HepG2 (cell line): ENCODE data around the gene LIPC. TPM values are rescaled to one million over a fixed set of nuclear protein-coding genes. Genes with fewer than 3 reads are reported as not detected.

Source experiments
- ATAC-seq: fragments of 200-7000 bp; cut with Tn5 transposase; 3 replicates; pipeline ENCODE4 v1.9.1; 2020; ENCODE audit warnings: mild to moderate bottlenecking, moderate library complexity
- BruUV-seq: library from RNA; stranded (reverse); fragments of 400-500 nt; replicated peaks from 2 replicates; lab custom pipeline; 2021; lab: Mats Ljungman, UMichigan
- CTCF ChIA-PET: fragments of 300-600 bp; formaldehyde crosslinking; extraction: SDS; loops from one replicate; lab custom pipeline; 2021; ENCODE audit warnings: low total read pairs, inconsistent platforms, low intra/inter-chr PET ratio; lab: Yijun Ruan, JAX
- POLR2A ChIA-PET: fragments of 350-600 bp; sonication (Branson Sonifier 250); formaldehyde crosslinking; loops from one replicate; lab custom pipeline; 2020; ENCODE audit warnings: antibody characterized with exemption, inconsistent platforms; lab: Yijun Ruan, JAX
- DNase-seq: peaks from one replicate; pipeline ENCODE4 v3.0.0-alpha.2; 2015; ENCODE audit warnings: low spot score
- FAIRE-seq: peaks from 3 replicates; lab custom pipeline; 2011; peaks lifted over from hg19 to GRCh38; lab: Jason Lieb, UNC
- H2AFZ ChIP-seq: one replicate; pipeline ENCODE4 v1.6.1; 2011; ENCODE audit warnings: low read length, inconsistent platforms
- H3K27ac ChIP-seq: fragments of 300-600 bp; 3 replicates; pipeline ENCODE4 v1.8.0; 2011; ENCODE audit warnings: mixed run types, mild to moderate bottlenecking, mixed read lengths, low read length, inconsistent platforms; ENCODE audit not compliant: insufficient read depth; ENCODE audit errors: extremely low read length
- H3K27me3 ChIP-seq, 2 experiments: fragments of 200-600 bp in 1 of 2; 2 replicates in 1 of 2; 3 replicates in 1 of 2; pipeline versions ENCODE4 v1.6.0 to v1.8.0; 2011; ENCODE audit warnings: low read length in 2 of 2, mild to moderate bottlenecking in 2 of 2, moderate library complexity in 2 of 2, inconsistent platforms in 1 of 2; ENCODE audit not compliant: insufficient read depth in 2 of 2, control insufficient read depth in 1 of 2
- H3K36me3 ChIP-seq, 2 experiments: fragments of 200-600 bp in 1 of 2; replicated peaks in 1 of 2; 2 replicates in 1 of 2; 3 replicates in 1 of 2; pipeline versions ENCODE4 v1.5.1 to v1.8.0; 2011; ENCODE audit warnings: low read length in 2 of 2, inconsistent platforms in 1 of 2; ENCODE audit not compliant: insufficient read depth in 2 of 2, control insufficient read depth in 1 of 2
- H3K4me1 ChIP-seq: 2 replicates; pipeline ENCODE4 v1.5.1; 2012; ENCODE audit warnings: low read length, inconsistent platforms; ENCODE audit not compliant: insufficient read depth
- H3K4me2 ChIP-seq: 2 replicates; pipeline ENCODE4 v1.6.0; 2011; ENCODE audit warnings: low read depth, low read length, inconsistent platforms
- H3K4me3 ChIP-seq, 3 experiments: fragments of 200-600 bp in 1 of 3; sonication (generic), shearing (Covaris generic) in 1 of 3; replicated peaks in 1 of 3; 2 replicates each; pipeline ENCODE4 v1.5.1; 2011 to 2016; ENCODE audit warnings: low read length in 3 of 3, inconsistent platforms in 2 of 3, low read depth in 2 of 3, mild to moderate bottlenecking in 2 of 3, control low read depth in 1 of 3, mixed read lengths in 1 of 3; ENCODE audit not compliant: insufficient read depth in 1 of 3
- H3K79me2 ChIP-seq: one replicate; pipeline ENCODE4 v1.6.1; 2011; ENCODE audit warnings: low read length, inconsistent platforms; ENCODE audit not compliant: insufficient read depth
- H3K9ac ChIP-seq: 2 replicates; pipeline ENCODE4 v1.6.0; 2011; ENCODE audit warnings: mild to moderate bottlenecking, low read depth, low read length, inconsistent platforms; ENCODE audit not compliant: insufficient read depth
- H3K9me3 ChIP-seq: 2 replicates; pipeline ENCODE4 v1.5.1; 2012; ENCODE audit warnings: mild to moderate bottlenecking, low read length
- H4K20me1 ChIP-seq: 2 replicates; pipeline ENCODE4 v1.6.0; 2011; ENCODE audit warnings: inconsistent platforms, mild to moderate bottlenecking, low read length, moderate library complexity; ENCODE audit not compliant: insufficient read depth
- ATF1 ChIP-seq: IDR thresholded peaks from 2 replicates; pipeline ENCODE4 v1.6.1; 2016; ENCODE audit warnings: mild to moderate bottlenecking, control low read depth
- CCDC6 ChIP-seq: sonication (generic); formaldehyde crosslinking; IDR thresholded peaks from 2 replicates; pipeline ENCODE4 v1.8.1; 2022; ENCODE audit warnings: mild to moderate bottlenecking, missing genetic modification reagents, moderate library complexity
- DMTF1 ChIP-seq: sonication (generic); formaldehyde crosslinking; IDR thresholded peaks from 2 replicates; pipeline ENCODE4 v1.4.0; 2020; ENCODE audit warnings: mild to moderate bottlenecking, missing genetic modification reagents
- HCFC1 ChIP-seq: fragments of 150-350 bp; IDR thresholded peaks from 2 replicates; pipeline ENCODE4 v1.6.1; 2014; ENCODE audit warnings: low read depth, low read length
- MXI1 ChIP-seq: IDR thresholded peaks from 3 replicates; pipeline ENCODE4 v1.6.1; 2012; ENCODE audit warnings: low read depth, low read length, inconsistent platforms, borderline replicate concordance
- MYNN ChIP-seq: sonication (generic); formaldehyde crosslinking; IDR thresholded peaks from 2 replicates; pipeline ENCODE4 v1.4.0; 2020; ENCODE audit warnings: mild to moderate bottlenecking, low read depth, missing genetic modification reagents
- THAP8 ChIP-seq: sonication (generic); formaldehyde crosslinking; IDR thresholded peaks from 2 replicates; pipeline ENCODE4 v1.5.1; 2020; ENCODE audit warnings: missing genetic modification reagents, mild to moderate bottlenecking, borderline replicate concordance
- U2AF1 ChIP-seq: fragments of 200-400 bp; formaldehyde crosslinking; optimal IDR thresholded peaks from 2 replicates; pipeline ENCODE3; 2017; ENCODE audit warnings: mild to moderate bottlenecking, low read depth, low read length
- YEATS4 ChIP-seq: sonication (generic); formaldehyde crosslinking; IDR thresholded peaks from 2 replicates; pipeline ENCODE4 v1.4.0; 2020; ENCODE audit warnings: missing genetic modification reagents, borderline replicate concordance
- ZMAT5 ChIP-seq: sonication (generic); formaldehyde crosslinking; IDR thresholded peaks from 2 replicates; pipeline ENCODE4 v1.5.0; 2020; ENCODE audit warnings: mild to moderate bottlenecking, low read depth, missing genetic modification reagents, borderline replicate concordance
- ZNF230 ChIP-seq: sonication (generic); formaldehyde crosslinking; IDR thresholded peaks from 2 replicates; pipeline ENCODE4 v1.4.0; 2020; ENCODE audit warnings: mild to moderate bottlenecking, missing genetic modification reagents
- ZNF432 ChIP-seq: sonication (generic); formaldehyde crosslinking; IDR thresholded peaks from 2 replicates; pipeline ENCODE4 v1.5.0; 2020; ENCODE audit warnings: missing genetic modification reagents, mild to moderate bottlenecking, borderline replicate concordance
- ZNF562 ChIP-seq: sonication (generic); formaldehyde crosslinking; IDR thresholded peaks from 2 replicates; pipeline ENCODE4 v1.8.0; 2022; ENCODE audit warnings: missing genetic modification reagents, borderline replicate concordance
- ZNF674 ChIP-seq: sonication (generic); formaldehyde crosslinking; IDR thresholded peaks from 2 replicates; pipeline ENCODE4 v1.5.0; 2020; ENCODE audit warnings: low read depth, mild to moderate bottlenecking, missing genetic modification reagents
- ZNF691 ChIP-seq: sonication (generic); formaldehyde crosslinking; IDR thresholded peaks from 2 replicates; pipeline ENCODE4 v1.4.0; 2020; ENCODE audit warnings: missing genetic modification reagents, low read depth, mild to moderate bottlenecking, borderline replicate concordance
- ZXDC ChIP-seq: sonication (generic); formaldehyde crosslinking; IDR thresholded peaks from 2 replicates; pipeline ENCODE4 v1.5.0; 2020; ENCODE audit warnings: mild to moderate bottlenecking, missing genetic modification reagents
- WGBS: methylation state at CpG from one replicate; pipeline ENCODE4 v1.1.6; 2017; ENCODE audit warnings: low lambda C conversion rate; 5-methylcytosine and 5-hydroxymethylcytosine counted together
- in situ Hi-C: cut with HindIII; loops from 2 replicates; pipeline ENCODE4 v1.10.0; 2017; ENCODE audit warnings: low pct_unique_long_range_greater_than_20kb; ENCODE audit not compliant: extremely low pct_ligation_motif_present
- intact Hi-C: fragments of 100-400 bp; cut with micrococcal nuclease; formaldehyde crosslinking; loops from one replicate; pipeline ENCODE4 v1.10.0; 2022; ENCODE audit not compliant: unreplicated experiment
- polyA plus RNA-seq, 8 experiments: library from polyadenylated mRNA; depleted of rRNA in 3 of 8; stranded (reverse) in 7 of 8; unstranded in 1 of 8; fragments of >200 nt; fragmentation: Illumina TruSeq in 4 of 8; extraction: Trizol in 4 of 8; gene quantifications; 2 replicates each; pipeline versions ENCODE4 v1.2.1 to v1.2.3, GENCODE V29; 2011 to 2016; ENCODE audit warnings: low read depth in 4 of 8, missing spikeins in 1 of 8, mixed read lengths in 1 of 8; ENCODE audit not compliant: insufficient read depth in 1 of 8
- total RNA-seq, 5 experiments: library from RNA; depleted of rRNA; stranded (reverse); fragments of >200 nt; fragmentation: Illumina TruSeq; extraction: Trizol; gene quantifications; 2 replicates each; pipeline ENCODE4 v1.2.3, GENCODE V29; 2016; ENCODE audit warnings: low read depth in 1 of 5

The LIPC gene
- total and polyA plus RNA-seq, 2 of the 13 experiments (the other 11 are each of a cell fraction or from before 2014, with no cell fraction given), result 26.0 to 38.0 TPM

GRCh38 chr15:58520464-58520863 lies 88.7 kb downstream of the LIPC start (continued):
- no peak for TF ChIP-seq ZXDC
- TF ChIP-seq U2AF1, result no peak

- Histone ChIP-seq H4K20me1 (no peaks in the 10 kb centered on the region), H3K79me2 (no peaks in the 10 kb centered on the region), H3K4me2 (no peak overlapping the region), H3K4me3 (no peak overlapping the region), H3K4me1 (peaks cover 25% of the 10 kb centered on the region), H3K27ac (no peak overlapping the region), H3K9ac (no peak overlapping the region), H3K27me3 (no peaks in the 10 kb centered on the region), H3K9me3 (no peaks in the 10 kb centered on the region), H2AFZ (no peak overlapping the region), H3K36me3 (no peaks in the 10 kb centered on the region)
- no peak for TF ChIP-seq ZNF674 (CRISPR knock-in tag)
- TF ChIP-seq ZNF432, result no peak
- no peak for TF ChIP-seq ZMAT5
- TF ChIP-seq YEATS4 (CRISPR knock-in tag), result no peak
- no peak for TF ChIP-seq ZNF562 (CRISPR knock-in tag)
- no peak for TF ChIP-seq DMTF1 (CRISPR knock-in tag)
- no peak for TF ChIP-seq ATF1
- TF ChIP-seq ZNF230 (CRISPR knock-in tag), result no peak
- no peak for TF ChIP-seq MXI1
- no peak for TF ChIP-seq ZNF691 (CRISPR knock-in tag)
- TF ChIP-seq HCFC1, result no peak
- no peak for TF ChIP-seq MYNN (CRISPR knock-in tag)
- no peak for TF ChIP-seq CCDC6
- no peak for TF ChIP-seq THAP8
- in situ Hi-C loops (loop anchor here (10.0 kb wide), 1 partner anchor 46 kb away; no protein-coding TSS in a partner anchor), intact Hi-C loops (no loop called here)
- no peak for ATAC-seq
- BruUV-seq, result no TSS peak
- ChIA-PET CTCF (no interaction called here), POLR2A (no interaction called here)
- 91% methylated on average over 3 of the region's 4 CpGs for WGBS
- FAIRE-seq, result no peak
- no peak for DNase-seq
Measured at GRCh38 chr15:58520936-58521292, 89.1 kb downstream of the LIPC start.
